ENCODE results near the gene TMEM259.

DNA sequence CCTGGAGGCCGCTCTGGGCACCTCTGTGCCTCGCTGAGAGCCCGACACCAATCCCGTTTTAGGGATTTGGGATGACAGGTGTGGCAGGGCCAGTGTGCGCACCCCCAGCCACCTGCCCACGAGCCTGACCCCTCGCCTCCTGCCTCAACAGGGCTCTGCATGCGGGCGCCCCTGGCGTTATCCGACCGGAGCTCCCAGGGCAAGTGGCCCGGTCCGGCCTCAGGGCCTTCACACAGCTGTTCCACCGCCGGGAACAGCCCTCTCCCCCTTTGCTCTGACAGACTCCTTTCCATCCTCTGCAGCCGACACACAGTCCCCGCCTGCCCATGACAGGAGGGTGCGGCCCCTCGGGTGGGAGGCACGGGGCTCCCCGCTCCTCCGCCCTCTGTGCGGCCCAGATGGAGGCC lies 43.9 kb downstream of the TMEM259 start:
- no peak for TF ChIP-seq CREB1 (IDR thresholded peaks at IDR 0.05; ENCODE audit: low read depth)
- TF ChIP-seq NFIC (IDR thresholded peaks at IDR 0.05) = no peak

All from Ishikawa (cell line).